ENCODE measurements around the gene NTSR2. TPM values are rescaled to one million over a fixed set of nuclear protein-coding genes. Genes with fewer than 3 reads are reported as not detected.

Gene NTSR2
- total and polyA plus RNA-seq, 2 donors (not counting 3 experiments of a cell fraction or from before 2014, with no cell fraction given), result not detected

DNA sequence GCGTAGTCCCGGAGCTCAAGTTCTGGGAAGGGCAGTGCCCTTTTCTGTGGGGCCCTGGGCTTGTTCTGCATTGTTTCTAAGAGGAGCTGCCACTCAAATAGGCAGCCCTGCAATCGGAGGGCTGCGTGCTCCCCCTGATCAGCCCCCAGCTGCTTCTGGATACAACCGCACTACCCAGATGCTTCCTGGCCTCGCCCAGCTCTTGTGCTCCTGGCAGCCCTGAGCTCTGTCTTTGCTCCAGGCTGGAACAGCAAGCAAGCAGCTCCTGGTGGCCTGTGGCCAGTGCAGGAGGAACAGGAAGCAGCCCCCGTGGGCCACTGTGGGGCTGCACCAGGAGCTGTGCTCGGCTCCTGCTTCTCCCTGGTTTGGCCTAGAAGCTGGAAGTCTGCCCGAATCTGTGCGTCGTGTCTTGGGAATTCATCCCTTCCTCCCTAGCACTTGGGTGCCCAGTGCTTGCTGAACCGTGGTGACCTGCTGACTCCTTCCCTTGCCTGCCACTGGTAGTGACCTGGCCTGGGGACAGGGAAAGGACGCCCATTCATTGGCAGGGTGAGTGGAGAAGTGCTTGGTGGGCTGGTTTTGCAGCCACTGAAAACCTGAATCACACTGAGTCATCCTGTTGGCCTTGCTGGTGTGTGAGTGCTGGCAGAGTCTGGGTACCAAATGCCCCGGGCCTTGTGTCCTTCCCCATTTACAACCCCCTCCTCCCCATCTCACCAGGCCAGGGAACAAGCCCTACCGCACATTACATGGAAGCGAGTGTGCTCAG, 27.3 kb upstream of the NTSR2 start:
- DNase-seq (ENCODE audit: low read depth, low spot score) (peak; percentile 70), FAIRE-seq (peak; percentile 28)
- Histone ChIP-seq H3K36me3 (ENCODE audit: control insufficient read depth in 2 of 2, extremely low read depth in 1 of 2, insufficient read depth in 2 of 2, low read length in 2 of 2) (no peaks in the 10 kb centered on the region), H3K79me2 (ENCODE audit: control insufficient read depth, insufficient read depth, low read length) (no peaks in the 10 kb centered on the region), H3K4me3 (replicated peaks in 1 of 3; ENCODE audit: insufficient read depth in 1 of 3, low read depth in 1 of 3, low read length in 3 of 3) (no peak overlapping the region), H3K9ac (replicated peaks; ENCODE audit: extremely low read depth, insufficient read depth, low read length) (no peak overlapping the region), H3K9me1 (replicated peaks; ENCODE audit: control insufficient read depth, extremely low read depth, insufficient read depth, low read length) (no peaks in the 10 kb centered on the region), H3K4me1 (ENCODE audit: control insufficient read depth, extremely low read depth, insufficient read depth, low read length) (peaks cover 11% of the 10 kb centered on the region), H4K20me1 (replicated peaks; ENCODE audit: control insufficient read depth, extremely low read depth, insufficient read depth, low read length) (no peaks in the 10 kb centered on the region), H3K9me3 (replicated peaks; ENCODE audit: control insufficient read depth, insufficient read depth, low read length) (no peaks in the 10 kb centered on the region), H3K27ac (ENCODE audit: insufficient read depth, low read depth, low read length) (no peak overlapping the region), H3K4me2 (ENCODE audit: insufficient read depth, low read length) (no peak overlapping the region), H3K27me3 (ENCODE audit: control insufficient read depth in 2 of 2, insufficient read depth in 2 of 2, low read length in 2 of 2) (no peaks in the 10 kb centered on the region), H2AFZ (ENCODE audit: low read depth, low read length) (peak overlapping the region; percentile 83)
- BruUV-seq (replicated peaks), result no TSS peak
- ChIA-PET CTCF (interaction anchor here (0.8 to 3.7 kb wide), 11 partner anchors 8 to 87 kb away, joined by 3 to 39 read pairs (median 4); partner anchors contain the start of gene LPIN1), POLR2A (interaction anchor here (0.7 to 1.0 kb wide), 5 partner anchors 44 to 57 kb away, joined by 3 to 4 read pairs (median 3); no protein-coding TSS in a partner anchor)
- intact Hi-C loops (cut with micrococcal nuclease) (loop anchor here (1.0 kb wide), 1 partner anchor 47 kb away; no protein-coding TSS in a partner anchor), dilution Hi-C loops (cut with MboI; ENCODE audit: extremely low pct_ligation_motif_present, low sequenced_read_pairs) (loop anchor here (10.0 kb wide), 1 partner anchor 68 kb away; no protein-coding TSS in a partner anchor)
- no peak for TF ChIP-seq CTCF (IDR thresholded peaks at IDR 0.05; ENCODE audit: extremely low read depth in 1 of 2, insufficient read depth in 1 of 2, low read depth in 1 of 2, low read length in 2 of 2)
- TF ChIP-seq FOS (IDR thresholded peaks at IDR 0.05; ENCODE audit: borderline replicate concordance, insufficient read depth, low read length), result peak; percentile 6

GRCh38 chr2:11696736-11697102, 26.7 kb upstream of the NTSR2 start:
- Histone ChIP-seq H3K27ac (ENCODE audit: insufficient read depth, low read depth, low read length) (no peak overlapping the region), H3K79me2 (ENCODE audit: control insufficient read depth, insufficient read depth, low read length) (no peaks in the 10 kb centered on the region), H3K4me1 (ENCODE audit: control insufficient read depth, extremely low read depth, insufficient read depth, low read length) (peaks cover 11% of the 10 kb centered on the region), H2AFZ (ENCODE audit: low read depth, low read length) (peak overlapping the region; percentile 83), H3K4me2 (ENCODE audit: insufficient read depth, low read length) (no peak overlapping the region), H3K9ac (replicated peaks; ENCODE audit: extremely low read depth, insufficient read depth, low read length) (no peak overlapping the region), H3K4me3 (replicated peaks in 1 of 3; ENCODE audit: insufficient read depth in 1 of 3, low read depth in 1 of 3, low read length in 3 of 3) (no peak overlapping the region), H3K27me3 (ENCODE audit: control insufficient read depth in 2 of 2, insufficient read depth in 2 of 2, low read length in 2 of 2) (no peaks in the 10 kb centered on the region), H3K9me3 (replicated peaks; ENCODE audit: control insufficient read depth, insufficient read depth, low read length) (no peaks in the 10 kb centered on the region), H3K9me1 (replicated peaks; ENCODE audit: control insufficient read depth, extremely low read depth, insufficient read depth, low read length) (no peaks in the 10 kb centered on the region), H4K20me1 (replicated peaks; ENCODE audit: control insufficient read depth, extremely low read depth, insufficient read depth, low read length) (no peaks in the 10 kb centered on the region), H3K36me3 (ENCODE audit: control insufficient read depth in 2 of 2, extremely low read depth in 1 of 2, insufficient read depth in 2 of 2, low read length in 2 of 2) (no peaks in the 10 kb centered on the region)
- BruUV-seq (replicated peaks), result no TSS peak
- TF ChIP-seq EZH2 (IDR thresholded peaks at IDR 0.05; ENCODE audit: borderline replicate concordance, low read depth, low read length, severe bottlenecking) (no peak), JUN (IDR thresholded peaks at IDR 0.05; ENCODE audit: borderline replicate concordance, insufficient read depth, insufficient read length, low read depth) (no peak), CTCF (IDR thresholded peaks at IDR 0.05; ENCODE audit: extremely low read depth in 1 of 2, insufficient read depth in 1 of 2, low read depth in 1 of 2, low read length in 2 of 2) (no peak), FOS (IDR thresholded peaks at IDR 0.05; ENCODE audit: borderline replicate concordance, insufficient read depth, low read length) (no peak), MYC (IDR thresholded peaks at IDR 0.05; ENCODE audit: low read depth, low read length) (no peak), MAX (IDR thresholded peaks at IDR 0.05; ENCODE audit: insufficient read depth, insufficient read length) (no peak), POLR2A (IDR thresholded peaks at IDR 0.05; ENCODE audit: low read depth, low read length) (no peak), GATA2 (IDR thresholded peaks at IDR 0.05; ENCODE audit: insufficient read depth, insufficient read length, low read depth, low read length) (no peak), POLR2AphosphoS5 (IDR thresholded peaks at IDR 0.05; ENCODE audit: insufficient read depth, low read depth, low read length) (no peak)
- intact Hi-C loops (cut with micrococcal nuclease) (loop anchor here (1.0 kb wide), 1 partner anchor 48 kb away; no protein-coding TSS in a partner anchor), dilution Hi-C loops (cut with MboI; ENCODE audit: extremely low pct_ligation_motif_present, low sequenced_read_pairs) (loop anchor here (10.0 kb wide), 1 partner anchor 68 kb away; no protein-coding TSS in a partner anchor)
- no peak for FAIRE-seq
- CTCF ChIA-PET, result interaction anchor here (0.8 to 3.7 kb wide), 11 partner anchors 8 to 88 kb away, joined by 3 to 39 read pairs (median 4); partner anchors contain the start of gene LPIN1
- POLR2A ChIA-PET, result interaction anchor here (0.7 to 1.0 kb wide), 5 partner anchors 44 to 58 kb away, joined by 3 to 4 read pairs (median 3); no protein-coding TSS in a partner anchor
- no peak for DNase-seq (ENCODE audit: low read depth, low spot score)
